GM06990 (cell line): ENCODE data around the gene SYN1.

Source experiments
- DNase-seq: peaks from one replicate; pipeline ENCODE4 v3.0.0-alpha.2; 2011; ENCODE audit not compliant: insufficient read length; ENCODE audit errors: extremely low read depth
- H3K27me3 ChIP-seq: replicated peaks from 2 replicates; pipeline ENCODE4 v1.6.0; 2011; ENCODE audit warnings: low read length; ENCODE audit not compliant: control insufficient read depth, insufficient read depth
- H3K36me3 ChIP-seq: 2 replicates; pipeline ENCODE4 v1.5.1; 2011; ENCODE audit warnings: low read length; ENCODE audit not compliant: control insufficient read depth, insufficient read depth
- H3K4me3 ChIP-seq: replicated peaks from 2 replicates; pipeline ENCODE4 v1.5.1; 2011; ENCODE audit warnings: low read depth, mild to moderate bottlenecking, control low read depth, low read length
- CTCF ChIP-seq: IDR thresholded peaks from 2 replicates; pipeline ENCODE4 v1.5.1; 2011; ENCODE audit warnings: low read length, control low read depth, mild to moderate bottlenecking, inconsistent platforms; ENCODE audit not compliant: insufficient read depth, poor library complexity, severe bottlenecking

The SYN1 gene

GRCh38 chrX:47577424-47577823 is 42.2 kb downstream of the SYN1 start:
- TF ChIP-seq CTCF = no peak
- Histone ChIP-seq H3K4me3 (no peak overlapping the region), H3K36me3 (no peaks in the 10 kb centered on the region), H3K27me3 (no peaks in the 10 kb centered on the region)
- no peak for DNase-seq

- TF ChIP-seq CTCF = no peak
- Histone ChIP-seq H3K4me3 (no peak overlapping the region), H3K27me3 (no peaks in the 10 kb centered on the region), H3K36me3 (0 out of 2 replicates have a peak, but pooled peaks cover 1% of the 10 kb centered on the region)
- DNase-seq = no peak
These were observed 43.4 kb downstream of the SYN1 start for GRCh38 chrX:47576021-47576898.

GRCh38 chrX:47574547-47575301 is 44.9 kb downstream of the SYN1 start:
- no peak for TF ChIP-seq CTCF
- H3K4me3 ChIP-seq = no peak overlapping the region
- H3K27me3 ChIP-seq = no peaks in the 10 kb centered on the region
- no peak for DNase-seq
- peaks cover 1% of the 10 kb centered on the region; the same call in 1 of the 2 replicates for H3K36me3 ChIP-seq

GRCh38 chrX:47574076-47574546 is 45.5 kb downstream of the SYN1 start:
- no peak for DNase-seq

More at GRCh38 chrX:47574076-47574546, 45.5 kb downstream of the SYN1 start:
- Histone ChIP-seq H3K27me3 (no peaks in the 10 kb centered on the region), H3K36me3 (peaks cover 2% of the 10 kb centered on the region), H3K4me3 (no peak overlapping the region)
- no peak for TF ChIP-seq CTCF
